ENCODE measurements around the gene TFRC.
"Not testable (repeated sequence)": the region's sequence is repeated elsewhere in the genome, so short reads cannot be mapped to it uniquely, and the experiment has no call there.

The TFRC gene

GRCh38 chr3:196082619-196082971 is 705 bp upstream of the TFRC start:
- in situ Hi-C loops (cut with MboI; ENCODE audit: low sequenced_read_pairs): no loop called here

GRCh38 chr3:196081002-196081833 is 672 bp downstream of the TFRC start:
- in situ Hi-C loops (cut with MboI; ENCODE audit: low sequenced_read_pairs): no loop called here

- in situ Hi-C loops (cut with MboI; ENCODE audit: low sequenced_read_pairs): not testable (repeated sequence)
Observed at GRCh38 chr3:196080101-196080846, 1.6 kb downstream of the TFRC start.

- in situ Hi-C loops (cut with MboI; ENCODE audit: low sequenced_read_pairs): loop anchor here (5.0 kb wide), 1 partner anchor 113 kb away; no protein-coding TSS in a partner anchor
Observed at GRCh38 chr3:196079682-196080081, 2.2 kb downstream of the TFRC start.

- in situ Hi-C loops (cut with MboI; ENCODE audit: low sequenced_read_pairs): loop anchor here (5.0 kb wide), 1 partner anchor 117 kb away; no protein-coding TSS in a partner anchor
Observed at GRCh38 chr3:196075013-196075412, 6.9 kb downstream of the TFRC start.

GRCh38 chr3:196073255-196073753 is 8.6 kb downstream of the TFRC start:
- in situ Hi-C loops (cut with MboI; ENCODE audit: low sequenced_read_pairs): loop anchor here (25.0 kb wide), 1 partner anchor 439 kb away; the partner anchor contains the start of genes RNF168 and SMCO1

GRCh38 chr3:196072313-196072712 is 9.6 kb downstream of the TFRC start:
- in situ Hi-C loops (cut with MboI; ENCODE audit: low sequenced_read_pairs): loop anchor here (25.0 kb wide), 1 partner anchor 440 kb away; the partner anchor contains the start of genes RNF168 and SMCO1

- in situ Hi-C loops (cut with MboI; ENCODE audit: low sequenced_read_pairs): loop anchor here (25.0 kb wide), 1 partner anchor 443 kb away; the partner anchor contains the start of genes RNF168 and SMCO1
Observed at GRCh38 chr3:196068812-196069211, 13.1 kb downstream of the TFRC start.

GRCh38 chr3:196067439-196067838 is 14.5 kb downstream of the TFRC start:
- in situ Hi-C loops (cut with MboI; ENCODE audit: low sequenced_read_pairs): loop anchor here (25.0 kb wide), 1 partner anchor 445 kb away; the partner anchor contains the start of genes RNF168 and SMCO1

- in situ Hi-C loops (cut with MboI; ENCODE audit: low sequenced_read_pairs): loop anchor here (25.0 kb wide), 1 partner anchor 448 kb away; the partner anchor contains the start of genes RNF168 and SMCO1
Observed at GRCh38 chr3:196063971-196064370, 17.9 kb downstream of the TFRC start.

- in situ Hi-C loops (cut with MboI; ENCODE audit: low sequenced_read_pairs): loop anchor here (25.0 kb wide), 1 partner anchor 449 kb away; the partner anchor contains the start of genes RNF168 and SMCO1
Observed at GRCh38 chr3:196063456-196063855, 18.4 kb downstream of the TFRC start.

- in situ Hi-C loops (cut with MboI; ENCODE audit: low sequenced_read_pairs): loop anchor here (25.0 kb wide), 1 partner anchor 449 kb away; the partner anchor contains the start of genes RNF168 and SMCO1
Observed at GRCh38 chr3:196063049-196063448, 18.8 kb downstream of the TFRC start.

- in situ Hi-C loops (cut with MboI; ENCODE audit: low sequenced_read_pairs): loop anchor here (25.0 kb wide), 1 partner anchor 451 kb away; the partner anchor contains the start of genes RNF168 and SMCO1
Observed at GRCh38 chr3:196060834-196061233, 21.1 kb downstream of the TFRC start.

- in situ Hi-C loops (cut with MboI; ENCODE audit: low sequenced_read_pairs): loop anchor here (25.0 kb wide), 1 partner anchor 454 kb away; the partner anchor contains the start of genes RNF168 and SMCO1
Observed at GRCh38 chr3:196057760-196058331, 24.0 kb downstream of the TFRC start.

- in situ Hi-C loops (cut with MboI; ENCODE audit: low sequenced_read_pairs): loop anchor here (25.0 kb wide), 1 partner anchor 456 kb away; the partner anchor contains the start of genes RNF168 and SMCO1
Observed at GRCh38 chr3:196056371-196056770, 25.5 kb downstream of the TFRC start.

- in situ Hi-C loops (cut with MboI; ENCODE audit: low sequenced_read_pairs): loop anchor here (25.0 kb wide), 1 partner anchor 457 kb away; the partner anchor contains the start of genes RNF168 and SMCO1
Observed at GRCh38 chr3:196055683-196056270, 26.1 kb downstream of the TFRC start.

GRCh38 chr3:196055240-196055639 is 26.6 kb downstream of the TFRC start:
- in situ Hi-C loops (cut with MboI; ENCODE audit: low sequenced_read_pairs): loop anchor here (25.0 kb wide), 1 partner anchor 457 kb away; the partner anchor contains the start of genes RNF168 and SMCO1

- in situ Hi-C loops (cut with MboI; ENCODE audit: low sequenced_read_pairs): loop anchor here (25.0 kb wide), 1 partner anchor 458 kb away; the partner anchor contains the start of genes RNF168 and SMCO1
Observed at GRCh38 chr3:196054661-196055060, 27.2 kb downstream of the TFRC start.

- in situ Hi-C loops (cut with MboI; ENCODE audit: low sequenced_read_pairs): loop anchor here (25.0 kb wide), 1 partner anchor 459 kb away; the partner anchor contains the start of genes RNF168 and SMCO1
Observed at GRCh38 chr3:196053487-196053886, 28.4 kb downstream of the TFRC start.

Data from HL-60/S4 (cell line).